Panc1 (cell line): ENCODE data around the gene RBMS1.

Source experiments
- CTCF ChIP-seq: fragments of 450-650 bp; IDR thresholded peaks from 2 replicates; pipeline ENCODE4 v1.5.1; 2017; ENCODE audit warnings: mild to moderate bottlenecking
- POLR2AphosphoS5 ChIP-seq: IDR thresholded peaks from 2 replicates; pipeline ENCODE4 v1.6.1; 2012; ENCODE audit warnings: mild to moderate bottlenecking, low read depth, low read length, moderate library complexity

- TF ChIP-seq CTCF (no peak), POLR2AphosphoS5 (no peak)
Observed at GRCh38 chr2:160224060-160224459, 269.5 kb downstream of the RBMS1 start.
